HG03060 (cell line): ENCODE measurements around the gene TUBGCP6.

ENCODE experiments used
- ATAC-seq: cut with Tn5 transposase; IDR thresholded peaks from one replicate; pipeline ENCODE4 v1.9.1; 2021; ENCODE audit warnings: low read depth, moderate number of reproducible peaks; ENCODE audit not compliant: unreplicated experiment

Gene TUBGCP6

GRCh38 chr22:50198624-50199017 lies 46.2 kb downstream of the TUBGCP6 start:
- no peak for ATAC-seq

GRCh38 chr22:50197856-50198623 lies 46.8 kb downstream of the TUBGCP6 start:
- no peak for ATAC-seq

- no peak for ATAC-seq
Observed at GRCh38 chr22:50197000-50197800, 47.6 kb downstream of the TUBGCP6 start.

- no peak for ATAC-seq
Observed at GRCh38 chr22:50196256-50196655, 48.6 kb downstream of the TUBGCP6 start.

GRCh38 chr22:50194037-50194805 lies 50.6 kb downstream of the TUBGCP6 start:
- no peak for ATAC-seq

- ATAC-seq: no peak
Observed at GRCh38 chr22:50193621-50194020, 51.2 kb downstream of the TUBGCP6 start.

- ATAC-seq: no peak
Observed at GRCh38 chr22:50192436-50193204, 52.2 kb downstream of the TUBGCP6 start.

- ATAC-seq: peak; percentile 27
Observed at GRCh38 chr22:50190941-50191741, 53.7 kb downstream of the TUBGCP6 start.

- peak; percentile 29 for ATAC-seq
Observed at GRCh38 chr22:50190182-50190940, 54.5 kb downstream of the TUBGCP6 start.

GRCh38 chr22:50189849-50190181 lies 55.0 kb downstream of the TUBGCP6 start:
- ATAC-seq: no peak

- ATAC-seq: no peak
Observed at GRCh38 chr22:50189184-50189848, 55.5 kb downstream of the TUBGCP6 start.

- no peak for ATAC-seq
Observed at GRCh38 chr22:50188356-50188755, 56.5 kb downstream of the TUBGCP6 start.

GRCh38 chr22:50186761-50187523 lies 57.9 kb downstream of the TUBGCP6 start:
- no peak for ATAC-seq

GRCh38 chr22:50186181-50186714 lies 58.6 kb downstream of the TUBGCP6 start:
- no peak for ATAC-seq

- no peak for ATAC-seq
Observed at GRCh38 chr22:50185375-50186087, 59.3 kb downstream of the TUBGCP6 start, which contains the start of gene TRABD. TRABD (plus strand) TSS chr22:50185913; CDS start chr22:50193061, 7,148 bp downstream.

GRCh38 chr22:50184902-50185374 lies 59.9 kb downstream of the TUBGCP6 start:
- no peak for ATAC-seq
